ENCODE data around the gene GNAQ.

GNAQ gene

DNA sequence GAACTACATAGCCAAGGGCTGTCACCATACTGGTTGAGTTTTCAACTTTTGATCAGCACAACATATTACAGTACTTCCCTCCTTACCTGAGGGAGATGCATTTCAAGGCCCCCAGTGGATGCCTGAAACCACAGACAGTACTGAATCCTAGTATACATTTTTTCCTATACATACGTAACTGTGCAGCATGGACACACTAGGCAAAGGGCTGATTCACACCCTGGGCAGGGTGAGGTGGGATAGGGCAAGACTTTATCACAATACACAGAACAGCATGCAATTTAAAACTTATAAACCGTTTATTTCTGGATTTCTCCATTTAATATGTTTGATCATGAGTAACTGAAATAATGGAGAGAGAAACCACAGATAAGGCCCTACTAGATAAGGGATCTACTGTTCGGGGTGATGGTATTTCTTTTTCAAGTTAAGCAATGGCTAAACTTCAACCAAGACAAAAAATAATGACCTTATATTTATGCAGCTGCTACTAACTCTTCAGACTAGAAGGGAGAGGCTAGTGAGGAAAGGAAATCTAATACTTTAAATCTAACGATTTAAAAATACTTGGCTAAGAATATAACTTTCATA lies 196.6 kb downstream of the GNAQ start:
- H3K27ac ChIP-seq = no peak overlapping the region
- TF ChIP-seq, protein P1, sequence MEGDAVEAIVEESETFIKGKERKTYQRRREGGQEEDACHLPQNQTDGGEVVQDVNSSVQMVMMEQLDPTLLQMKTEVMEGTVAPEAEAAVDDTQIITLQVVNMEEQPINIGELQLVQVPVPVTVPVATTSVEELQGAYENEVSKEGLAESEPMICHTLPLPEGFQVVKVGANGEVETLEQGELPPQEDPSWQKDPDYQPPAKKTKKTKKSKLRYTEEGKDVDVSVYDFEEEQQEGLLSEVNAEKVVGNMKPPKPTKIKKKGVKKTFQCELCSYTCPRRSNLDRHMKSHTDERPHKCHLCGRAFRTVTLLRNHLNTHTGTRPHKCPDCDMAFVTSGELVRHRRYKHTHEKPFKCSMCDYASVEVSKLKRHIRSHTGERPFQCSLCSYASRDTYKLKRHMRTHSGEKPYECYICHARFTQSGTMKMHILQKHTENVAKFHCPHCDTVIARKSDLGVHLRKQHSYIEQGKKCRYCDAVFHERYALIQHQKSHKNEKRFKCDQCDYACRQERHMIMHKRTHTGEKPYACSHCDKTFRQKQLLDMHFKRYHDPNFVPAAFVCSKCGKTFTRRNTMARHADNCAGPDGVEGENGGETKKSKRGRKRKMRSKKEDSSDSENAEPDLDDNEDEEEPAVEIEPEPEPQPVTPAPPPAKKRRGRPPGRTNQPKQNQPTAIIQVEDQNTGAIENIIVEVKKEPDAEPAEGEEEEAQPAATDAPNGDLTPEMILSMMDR (IDR thresholded peaks at IDR 0.05) = no peak
- TF ChIP-seq ZFX (IDR thresholded peaks at IDR 0.05; ENCODE audit: borderline replicate concordance) = no peak

DNA sequence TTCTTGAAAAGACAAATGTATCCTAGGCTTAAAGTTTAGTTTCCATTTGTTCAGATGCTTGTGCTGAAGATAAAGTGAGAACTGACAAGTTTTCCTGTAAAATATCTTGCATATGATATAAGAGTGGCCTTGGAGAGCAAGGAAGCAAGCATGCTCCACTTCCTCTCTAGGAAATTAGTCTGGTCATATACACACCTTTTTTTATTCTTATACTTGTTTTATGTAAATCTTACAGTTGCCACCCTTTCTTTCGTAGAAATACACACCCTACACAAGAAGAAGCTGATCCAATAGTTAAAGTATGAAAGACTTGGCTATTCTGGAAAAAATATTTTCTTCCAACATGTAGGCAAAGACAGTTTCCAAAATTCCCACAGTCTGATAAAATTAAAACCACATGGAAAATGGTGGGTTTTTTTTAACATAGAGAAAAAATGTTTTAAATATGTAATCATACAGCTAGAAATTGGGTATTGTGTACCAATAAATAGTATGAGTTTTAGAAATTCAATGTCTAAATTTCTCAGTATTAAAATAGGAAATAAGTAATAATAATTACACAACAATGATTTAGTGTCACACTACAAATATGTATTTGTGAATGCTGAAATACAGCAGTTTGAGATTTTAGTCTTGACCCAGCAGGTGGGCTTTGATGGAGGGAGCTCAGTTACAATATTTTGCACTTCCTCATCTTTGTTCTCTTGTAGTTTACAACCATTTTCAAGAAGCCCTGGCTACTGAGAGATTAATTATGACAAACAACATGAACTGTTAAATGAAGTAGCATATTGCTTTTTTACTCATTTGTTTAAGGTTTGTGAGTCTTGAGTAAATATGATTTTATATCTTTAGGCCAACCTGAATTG lies 197.8 kb downstream of the GNAQ start:
- TF ChIP-seq ZFX (IDR thresholded peaks at IDR 0.05; ENCODE audit: borderline replicate concordance) = no peak
- TF ChIP-seq, protein P1 (IDR thresholded peaks at IDR 0.05) = no peak
- H3K27ac ChIP-seq = no peak overlapping the region

- no peak for TF ChIP-seq ZFX (IDR thresholded peaks at IDR 0.05; ENCODE audit: borderline replicate concordance)
- TF ChIP-seq, protein P1 (IDR thresholded peaks at IDR 0.05) = no peak
Measured at GRCh38 chr9:77832639-77833038, 199.0 kb downstream of the GNAQ start.

GRCh38 chr9:77831781-77832180 lies 199.8 kb downstream of the GNAQ start:
- no peak for TF ChIP-seq ZFX (IDR thresholded peaks at IDR 0.05; ENCODE audit: borderline replicate concordance)
- TF ChIP-seq, protein P1 (IDR thresholded peaks at IDR 0.05) = no peak
- H3K27ac ChIP-seq = no peak overlapping the region

More at GRCh38 chr9:77832639-77833038, 199.0 kb downstream of the GNAQ start:
- no peak overlapping the region for H3K27ac ChIP-seq

DNA sequence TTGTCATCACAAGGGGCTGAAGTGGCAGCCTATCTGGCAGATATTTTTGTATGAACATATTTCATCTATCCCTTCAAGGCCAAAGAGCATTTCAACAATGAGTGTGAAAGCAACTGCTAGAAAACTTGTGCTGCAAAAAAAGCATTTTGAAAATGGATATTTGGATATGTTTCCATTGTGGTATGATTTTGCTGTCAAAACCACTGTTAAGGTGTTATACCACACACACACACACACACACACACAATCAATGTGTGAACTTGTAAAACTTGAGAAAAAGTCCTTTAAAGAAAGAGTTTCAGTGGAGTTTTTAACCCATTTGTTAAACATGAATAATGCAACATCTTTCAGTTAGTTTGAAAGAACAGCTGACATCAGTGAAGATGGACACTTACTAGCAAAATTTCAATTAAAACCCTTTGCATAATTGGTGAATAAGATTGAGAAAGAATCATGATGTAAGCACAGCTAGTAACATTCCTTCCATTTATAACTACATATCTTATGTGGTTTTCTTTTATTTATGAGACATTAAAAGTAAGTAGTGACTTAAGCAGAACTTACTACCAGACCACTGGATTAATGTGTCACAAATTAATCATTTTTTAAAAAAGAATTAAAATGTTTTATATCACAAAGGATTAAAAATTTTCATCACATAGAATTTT lies 200.9 kb downstream of the GNAQ start:
- no peak for TF ChIP-seq ZFX (IDR thresholded peaks at IDR 0.05; ENCODE audit: borderline replicate concordance)
- TF ChIP-seq, protein P1 (IDR thresholded peaks at IDR 0.05) = no peak
- H3K27ac ChIP-seq = no peak overlapping the region

GRCh38 chr9:77829420-77829819 lies 202.2 kb downstream of the GNAQ start:
- TF ChIP-seq, protein P1 (IDR thresholded peaks at IDR 0.05) = no peak
- TF ChIP-seq ZFX (IDR thresholded peaks at IDR 0.05; ENCODE audit: borderline replicate concordance) = no peak
- H3K27ac ChIP-seq = no peak overlapping the region

All from 22Rv1 (cell line).